Duodenal mucosa (tissue), 2 donors: ENCODE results near the gene HOXA6.

Experiments
- H3K27ac ChIP-seq: one replicate; pipeline ENCODE4 v1.7.0; 2013; ENCODE audit warnings: low read depth, low read length
- H3K27me3 ChIP-seq, 2 donors: one replicate each; pipeline ENCODE4 v1.7.0; 2013; ENCODE audit warnings: low read length in 2 of 2, control low read depth in 1 of 2; ENCODE audit not compliant: insufficient read depth in 2 of 2, control insufficient read depth in 1 of 2
- H3K36me3 ChIP-seq, 2 donors: one replicate each; pipeline ENCODE4 v1.7.0; 2013; ENCODE audit warnings: low read length in 2 of 2, control low read depth in 1 of 2; ENCODE audit not compliant: insufficient read depth in 2 of 2, control insufficient read depth in 1 of 2
- H3K4me1 ChIP-seq, 2 donors: one replicate each; pipeline ENCODE4 v1.7.0; 2013; ENCODE audit warnings: low read length in 2 of 2, control low read depth in 1 of 2; ENCODE audit not compliant: insufficient read depth in 2 of 2, control insufficient read depth in 1 of 2
- H3K4me3 ChIP-seq, 2 donors: one replicate each; pipeline ENCODE4 v1.7.0; 2013; ENCODE audit warnings: low read length in 2 of 2, low read depth in 1 of 2
- H3K9ac ChIP-seq, 2 donors: one replicate each; pipeline ENCODE4 v1.7.0; 2013; ENCODE audit warnings: low read length in 2 of 2, low read depth in 1 of 2
- H3K9me3 ChIP-seq, 2 donors: one replicate each; pipeline ENCODE4 v1.7.0; 2013; ENCODE audit warnings: low read length in 2 of 2, control low read depth in 1 of 2; ENCODE audit not compliant: control insufficient read depth in 1 of 2

HOXA6 gene

GRCh38 chr7:27143023-27143949 is 4.3 kb downstream of the HOXA6 start, which contains the start of gene HOXA5:
HOXA5 (minus strand) TSS chr7:27143681; CDS start chr7:27143607, 74 bp downstream.
- H3K4me1 ChIP-seq, result peaks cover 9 to 24% of the 10 kb centered on the region in 2 donors
- peak within 1 kb of the TSS; percentile 70 to 74 for H3K9ac ChIP-seq
- peaks cover 65 to 67% of the 10 kb centered on the region in 2 donors for H3K27me3 ChIP-seq

GRCh38 chr7:27142580-27143022 is 5.0 kb downstream of the HOXA6 start:
- Histone ChIP-seq H3K36me3 (no peaks in the 10 kb centered on the region), H3K4me3 (peak overlapping the region; percentile 71 to 75), H3K4me1 (peaks cover 6 to 20% of the 10 kb centered on the region in 2 donors), H3K9me3 (no peaks in the 10 kb centered on the region), H3K27ac (peak overlapping the region; percentile 78), H3K27me3 (peaks cover 61 to 62% of the 10 kb centered on the region in 2 donors), H3K9ac (peak overlapping the region; percentile 70 to 74)

More at GRCh38 chr7:27143023-27143949, 4.3 kb downstream of the HOXA6 start, which contains the start of gene HOXA5:
- Histone ChIP-seq H3K9me3 (no peaks in the 10 kb centered on the region), H3K36me3 (no peaks in the 10 kb centered on the region), H3K4me3 (peak within 1 kb of the TSS; percentile 71 to 75), H3K27ac (peak within 1 kb of the TSS; percentile 78)

- Histone ChIP-seq H3K27ac (peak overlapping the region; percentile 78), H3K36me3 (no peaks in the 10 kb centered on the region), H3K4me1 (peaks cover 7 to 16% of the 10 kb centered on the region in 2 donors)
These were observed 5.5 kb downstream of the HOXA6 start for GRCh38 chr7:27141923-27142579.

GRCh38 chr7:27141137-27141922 is 6.2 kb downstream of the HOXA6 start:
- Histone ChIP-seq H3K4me1 (peaks cover 11 to 16% of the 10 kb centered on the region in 2 donors), H3K4me3 (peak overlapping the region; percentile 71 to 75), H3K9ac (peak overlapping the region; percentile 70 to 74), H3K27ac (peak overlapping the region; percentile 54), H3K9me3 (no peaks in the 10 kb centered on the region), H3K27me3 (peaks cover 48 to 56% of the 10 kb centered on the region in 2 donors), H3K36me3 (no peaks in the 10 kb centered on the region)

More at GRCh38 chr7:27141923-27142579, 5.5 kb downstream of the HOXA6 start:
- no peaks in the 10 kb centered on the region for H3K9me3 ChIP-seq
- H3K27me3 ChIP-seq, result peaks cover 55 to 59% of the 10 kb centered on the region in 2 donors
- peak overlapping the region; percentile 70 to 74 for H3K9ac ChIP-seq
- H3K4me3 ChIP-seq, result peak overlapping the region; percentile 71 to 75

- Histone ChIP-seq H3K4me3 (peak overlapping the region; percentile 51 to 65), H3K27ac (peak overlapping the region; percentile 65), H3K4me1 (peaks cover 19 to 25% of the 10 kb centered on the region in 2 donors), H3K9ac (peak overlapping the region; percentile 34 to 44), H3K9me3 (no peaks in the 10 kb centered on the region), H3K27me3 (peaks cover 40 to 47% of the 10 kb centered on the region in 2 donors), H3K36me3 (no peaks in the 10 kb centered on the region)
These were observed 7.3 kb downstream of the HOXA6 start for GRCh38 chr7:27140126-27140857.

- H3K27ac ChIP-seq, result peak overlapping the region; percentile 64
- H3K4me3 ChIP-seq, result peak overlapping the region; percentile 51 to 65
These were observed 8.0 kb downstream of the HOXA6 start for GRCh38 chr7:27139334-27140125.

GRCh38 chr7:27138985-27139333 is 8.6 kb downstream of the HOXA6 start:
- Histone ChIP-seq H3K27ac (peak overlapping the region; percentile 64), H3K27me3 (peaks cover 38 to 40% of the 10 kb centered on the region in 2 donors), H3K9me3 (no peaks in the 10 kb centered on the region), H3K36me3 (no peaks in the 10 kb centered on the region), H3K4me1 (peaks cover 21 to 23% of the 10 kb centered on the region in 2 donors), H3K4me3 (peak overlapping the region; percentile 51 to 65), H3K9ac (peak overlapping the region; percentile 20 to 44)

More at GRCh38 chr7:27139334-27140125, 8.0 kb downstream of the HOXA6 start:
- Histone ChIP-seq H3K4me1 (peaks cover 21 to 27% of the 10 kb centered on the region in 2 donors), H3K9ac (peak overlapping the region; percentile 34 to 44), H3K36me3 (no peaks in the 10 kb centered on the region), H3K27me3 (peaks cover 40% of the 10 kb centered on the region in 2 donors), H3K9me3 (no peaks in the 10 kb centered on the region)

- peaks cover 19 to 26% of the 10 kb centered on the region in 2 donors for H3K4me1 ChIP-seq
- H3K27ac ChIP-seq, result peak overlapping the region; percentile 37
- H3K4me3 ChIP-seq, result peak overlapping the region in 1 of 2 donors; percentile 65
- peak overlapping the region in 1 of 2 donors; percentile 44 for H3K9ac ChIP-seq
- H3K27me3 ChIP-seq, result peaks cover 37 to 40% of the 10 kb centered on the region in 2 donors
- no peaks in the 10 kb centered on the region for H3K9me3 ChIP-seq
- no peaks in the 10 kb centered on the region for H3K36me3 ChIP-seq
These were observed 9.1 kb downstream of the HOXA6 start for GRCh38 chr7:27138472-27138871.
